HG03159 (cell line): ENCODE results near the gene SLC39A9.
"Not testable (repeated sequence)": the region's sequence is repeated elsewhere in the genome, so short reads cannot be mapped to it uniquely, and the experiment has no call there.

Experiments used
- ATAC-seq: cut with Tn5 transposase; IDR thresholded peaks from one replicate; pipeline ENCODE4 v1.9.1; 2021; ENCODE audit warnings: mild to moderate bottlenecking, moderate library complexity; ENCODE audit not compliant: unreplicated experiment

Gene SLC39A9

GRCh38 chr14:69416087-69416486 lies 17.6 kb downstream of the SLC39A9 start:
- not testable (repeated sequence) for ATAC-seq

- ATAC-seq: no peak
These were observed 24.8 kb downstream of the SLC39A9 start for GRCh38 chr14:69423279-69423678.

- ATAC-seq: no peak
These were observed 25.8 kb downstream of the SLC39A9 start for GRCh38 chr14:69424149-69424923.

GRCh38 chr14:69427596-69427995 lies 29.1 kb downstream of the SLC39A9 start:
- no peak for ATAC-seq

- no peak for ATAC-seq
These were observed 30.0 kb downstream of the SLC39A9 start for GRCh38 chr14:69428289-69428998.

- no peak for ATAC-seq
These were observed 31.2 kb downstream of the SLC39A9 start for GRCh38 chr14:69429643-69430042.

GRCh38 chr14:69430306-69430939 lies 31.9 kb downstream of the SLC39A9 start:
- ATAC-seq: no peak

- ATAC-seq: no peak
These were observed 33.9 kb downstream of the SLC39A9 start for GRCh38 chr14:69432364-69432763.

- no peak for ATAC-seq
These were observed 41.2 kb downstream of the SLC39A9 start for GRCh38 chr14:69439521-69440270.

GRCh38 chr14:69441948-69442347 lies 43.5 kb downstream of the SLC39A9 start:
- no peak for ATAC-seq

- ATAC-seq: no peak
These were observed 44.9 kb downstream of the SLC39A9 start for GRCh38 chr14:69443296-69443805.

GRCh38 chr14:69449216-69449615 lies 50.7 kb downstream of the SLC39A9 start:
- ATAC-seq: no peak

- no peak for ATAC-seq
These were observed 53.4 kb downstream of the SLC39A9 start for GRCh38 chr14:69451941-69452340.

GRCh38 chr14:69458350-69458749 lies 59.9 kb downstream of the SLC39A9 start:
- no peak for ATAC-seq

GRCh38 chr14:69459122-69459521 lies 60.6 kb downstream of the SLC39A9 start:
- no peak for ATAC-seq

- ATAC-seq: peak; percentile 61
These were observed 61.7 kb downstream of the SLC39A9 start for GRCh38 chr14:69460093-69460701.

- no peak for ATAC-seq
These were observed 65.9 kb downstream of the SLC39A9 start for GRCh38 chr14:69464379-69464778.

GRCh38 chr14:69464829-69465228 lies 66.3 kb downstream of the SLC39A9 start:
- no peak for ATAC-seq

- ATAC-seq: no peak
These were observed 70.5 kb downstream of the SLC39A9 start for GRCh38 chr14:69468949-69469348.

- ATAC-seq: no peak
These were observed 72.9 kb downstream of the SLC39A9 start for GRCh38 chr14:69471436-69471835.
